Vagina (tissue), 2 donors: ENCODE data around the gene CCDC60.

Source experiments
- CTCF ChIP-seq, 3 experiments: fragments of 450-650 bp in 2 of 3; fragments of 200-600 bp in 1 of 3; sonication (generic) in 1 of 3; IDR thresholded peaks; one replicate each; pipeline ENCODE4 v1.5.1; 2017 to 2019; ENCODE audit warnings: antibody characterized with exemption in 3 of 3, mild to moderate bottlenecking in 2 of 3, moderate library complexity in 2 of 3
- POLR2A ChIP-seq, 2 donors: fragments of 450-650 bp; IDR thresholded peaks; one replicate each; pipeline ENCODE4 v1.6.1; 2017; ENCODE audit warnings: antibody characterized with exemption in 2 of 2, mild to moderate bottlenecking in 2 of 2, moderate library complexity in 2 of 2
- POLR2AphosphoS5 ChIP-seq, 2 donors: sonication (generic); formaldehyde crosslinking; IDR thresholded peaks; one replicate each; pipeline ENCODE4 v1.9.0; 2017; ENCODE audit warnings: antibody characterized with exemption in 2 of 2, mild to moderate bottlenecking in 2 of 2, low read depth in 1 of 2; ENCODE audit not compliant: insufficient read depth in 1 of 2

GRCh38 chr12:119307747-119308146 lies 26.8 kb upstream of the CCDC60 start:
- no peak for TF ChIP-seq CTCF (IDR thresholded peaks at IDR 0.05)
- TF ChIP-seq POLR2AphosphoS5 (IDR thresholded peaks at IDR 0.05; ENCODE audit: insufficient read depth in 1 of 2, low read depth in 1 of 2) = no peak
- TF ChIP-seq POLR2A (IDR thresholded peaks at IDR 0.05) = no peak
